GM19395 (cell line): ENCODE data around the gene KNTC1.
"Not testable (repeated sequence)": the region's sequence is repeated elsewhere in the genome, so short reads cannot be mapped to it uniquely, and the experiment has no call there.

Experiments
- ATAC-seq: cut with Tn5 transposase; IDR thresholded peaks from one replicate; pipeline ENCODE4 v1.9.1; 2021; ENCODE audit warnings: mild to moderate bottlenecking, moderate library complexity; ENCODE audit not compliant: unreplicated experiment

The KNTC1 gene

DNA sequence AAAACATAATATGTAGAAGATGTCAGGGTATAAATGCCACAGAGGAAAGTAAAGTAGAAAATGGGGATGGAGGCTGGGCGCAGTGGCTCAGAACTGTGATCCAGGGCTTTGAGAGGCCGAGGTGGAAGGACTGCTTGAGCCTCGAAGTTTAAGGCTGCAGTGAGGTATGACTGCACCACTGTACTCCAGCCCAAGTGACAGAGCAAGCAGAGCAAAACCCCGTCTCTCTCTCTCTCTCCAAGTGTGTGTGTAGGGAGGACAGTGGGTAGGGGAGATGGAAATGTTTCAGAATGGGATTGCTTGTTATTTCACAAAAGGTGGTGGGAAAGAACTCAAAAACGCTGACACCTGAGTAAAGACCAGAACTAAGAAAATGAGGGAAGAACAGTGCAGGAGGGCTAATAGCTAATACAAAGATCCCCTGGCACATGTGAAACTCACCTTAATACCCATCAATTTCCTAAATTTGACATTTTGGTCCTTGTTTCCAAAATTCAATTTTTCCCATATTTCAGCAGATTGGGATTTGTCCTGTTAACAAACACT is 20.6 kb upstream of the KNTC1 start:
- ATAC-seq, result no peak

DNA sequence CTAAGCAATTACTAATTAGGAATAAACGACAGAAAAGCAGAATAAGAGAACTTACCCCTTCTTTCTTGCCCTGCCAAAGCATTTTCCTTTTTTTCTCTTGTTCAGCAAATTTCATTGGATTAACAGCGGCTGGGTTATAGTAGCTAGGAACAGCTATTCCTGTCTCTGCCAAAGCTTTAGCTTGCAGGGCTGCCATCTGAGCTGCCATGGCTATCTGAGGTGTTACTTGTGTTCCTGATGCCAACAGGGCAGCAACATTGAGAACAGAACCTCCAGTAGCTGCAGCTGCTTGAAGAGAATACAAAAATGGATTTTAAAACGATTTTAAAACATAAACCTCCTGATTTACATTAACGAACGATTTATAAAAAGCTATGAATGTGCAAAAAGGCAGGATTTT is 18.9 kb upstream of the KNTC1 start:
- ATAC-seq, result no peak

DNA sequence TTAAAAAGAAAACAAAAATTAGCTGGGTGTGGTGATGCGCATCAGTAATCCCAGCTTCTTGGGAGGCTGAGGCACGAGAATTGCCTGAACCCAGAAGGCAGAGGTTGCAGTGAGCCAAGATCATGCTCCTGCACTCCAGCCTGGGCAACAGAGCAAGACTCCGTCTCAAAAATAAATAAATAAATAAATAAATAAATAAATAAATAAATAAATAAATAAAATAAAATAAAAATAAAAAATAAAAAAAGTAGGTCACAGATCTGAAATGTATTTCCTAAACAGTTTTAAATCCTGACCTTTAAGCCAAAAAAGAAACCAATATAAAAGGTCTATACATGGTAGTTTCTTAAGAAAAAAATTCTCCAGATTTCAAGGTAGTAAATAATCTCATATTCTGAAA is 14.0 kb upstream of the KNTC1 start:
- not testable (repeated sequence) for ATAC-seq

DNA sequence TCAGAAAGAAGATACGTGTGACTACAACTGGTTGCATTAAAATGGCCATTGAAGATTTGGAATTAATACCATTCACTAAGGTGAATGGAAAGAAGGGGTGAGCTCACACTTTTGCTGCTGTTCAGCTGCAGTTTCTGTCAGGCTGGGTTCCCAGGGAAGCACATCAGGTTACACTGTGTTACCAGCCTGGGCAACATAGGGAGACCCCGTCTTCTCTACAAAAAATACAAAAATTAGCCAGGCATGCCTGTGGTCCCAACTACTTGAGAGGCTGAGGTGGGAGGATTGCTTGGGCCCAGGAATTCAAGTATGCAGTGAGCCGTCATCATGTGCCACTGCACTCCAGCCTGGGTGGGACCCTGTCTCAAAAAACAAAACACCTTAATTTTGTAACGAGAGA is 13.4 kb upstream of the KNTC1 start:
- ATAC-seq, result no peak

DNA sequence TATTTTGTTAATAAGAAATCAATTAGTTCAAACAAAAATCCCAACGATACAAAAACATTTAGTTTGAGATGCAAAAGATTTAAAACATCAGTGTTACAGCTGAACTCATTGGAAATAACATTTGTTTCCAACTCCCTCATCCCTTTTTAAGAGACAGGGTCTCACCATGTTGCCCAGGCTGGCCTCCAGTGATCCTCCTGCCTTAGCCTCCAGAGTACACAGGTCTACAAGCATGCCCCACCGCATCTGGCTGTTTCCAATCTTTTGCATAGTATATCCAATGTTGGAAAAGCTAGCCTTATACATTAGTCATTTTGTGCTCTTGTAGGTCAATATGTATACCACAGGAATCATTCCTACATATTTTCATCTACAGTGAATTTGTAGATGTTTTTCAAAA is 11.8 kb upstream of the KNTC1 start:
- ATAC-seq, result no peak

DNA sequence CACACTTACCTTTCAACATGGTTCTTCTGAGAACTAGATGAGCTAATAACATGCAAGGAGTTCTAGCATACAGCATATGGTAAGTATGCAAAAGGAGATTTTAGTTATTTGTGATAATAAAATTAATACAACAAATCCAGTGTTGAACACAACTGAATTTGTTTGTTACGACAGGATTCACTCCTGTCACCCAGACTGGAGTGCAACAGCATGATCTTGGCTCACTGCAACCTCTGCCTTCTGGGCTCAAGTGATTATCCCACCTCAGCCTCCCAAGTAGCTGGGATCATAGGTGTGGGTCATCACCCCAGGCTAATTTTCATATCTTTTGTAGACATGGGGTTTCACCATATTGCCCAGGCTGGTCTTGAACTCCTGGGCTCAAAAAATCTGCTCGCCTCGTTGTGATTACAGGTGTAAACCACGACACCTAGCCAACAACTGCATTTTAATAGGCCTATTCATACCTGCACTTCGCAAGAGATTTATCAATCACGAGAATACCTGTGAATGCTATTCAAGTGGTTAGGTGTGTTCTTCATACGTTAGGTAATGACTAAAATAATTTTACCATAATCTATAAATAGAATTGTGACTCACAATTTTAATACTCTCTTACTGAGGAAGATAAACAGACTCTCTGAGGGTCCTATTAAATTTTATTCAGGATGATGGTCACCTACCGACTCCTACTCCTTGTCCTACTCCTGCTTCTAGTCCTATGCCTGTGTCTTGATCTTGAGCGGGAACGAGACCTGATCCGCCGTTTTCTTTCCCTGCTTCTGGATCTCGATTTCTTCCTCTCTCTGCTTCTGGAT is 10.3 kb upstream of the KNTC1 start:
- no peak for ATAC-seq

DNA sequence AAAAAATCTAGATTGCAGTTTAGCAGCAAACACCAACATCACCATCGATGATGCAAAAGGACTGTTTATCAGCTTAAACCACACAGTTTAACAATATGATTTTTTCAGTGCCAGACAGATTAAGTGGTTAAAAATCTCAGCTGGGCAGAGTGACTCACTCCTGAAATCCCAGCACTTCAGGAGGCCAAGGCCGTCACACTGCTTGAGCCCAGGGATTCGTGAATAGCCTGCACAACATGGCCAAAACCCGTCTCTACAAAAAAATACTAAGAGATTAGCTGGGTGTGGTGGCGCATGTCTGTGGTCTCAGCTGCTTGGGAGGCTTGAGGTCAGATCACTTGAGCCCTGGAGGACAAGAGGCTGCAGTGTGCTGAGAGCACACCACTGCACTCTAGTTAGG is 9.2 kb upstream of the KNTC1 start:
- ATAC-seq, result no peak

DNA sequence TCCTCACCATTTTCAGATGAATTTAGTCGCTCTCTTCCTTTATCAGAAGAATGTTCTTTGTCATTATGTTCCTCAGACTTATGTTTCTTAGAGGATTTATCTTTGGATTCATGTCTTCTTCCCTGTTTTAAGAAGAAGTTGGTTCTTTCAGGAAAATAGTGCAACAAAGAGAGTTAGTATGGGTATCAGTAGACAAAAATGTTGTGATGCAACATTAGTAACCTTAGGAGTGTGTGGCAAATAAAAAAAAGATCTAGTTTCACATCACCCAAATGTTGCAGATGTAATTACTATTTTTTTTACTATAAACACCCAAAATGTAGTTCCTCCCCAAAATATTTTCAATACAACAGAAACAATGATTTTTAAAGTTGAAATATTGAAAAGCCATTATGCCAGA is 8.1 kb upstream of the KNTC1 start:
- ATAC-seq, result no peak

DNA sequence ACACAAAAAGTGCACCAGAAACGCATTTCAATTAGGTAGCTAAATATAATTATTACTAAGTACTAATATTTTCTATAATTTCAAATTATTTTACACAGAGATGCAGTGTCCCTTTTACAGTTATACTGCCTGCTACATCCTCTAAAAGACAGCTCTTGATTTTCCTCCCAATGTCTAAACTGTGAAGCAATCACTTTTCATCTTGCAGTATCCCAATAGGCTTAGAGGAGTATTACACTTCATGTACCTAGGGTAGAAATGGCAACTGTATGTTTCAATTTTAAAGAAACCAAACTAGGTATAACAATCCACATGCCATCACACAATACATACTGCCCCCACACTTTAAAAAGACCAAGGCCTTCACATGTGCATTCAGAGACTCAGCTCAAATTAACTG is 7.6 kb upstream of the KNTC1 start:
- ATAC-seq, result no peak

DNA sequence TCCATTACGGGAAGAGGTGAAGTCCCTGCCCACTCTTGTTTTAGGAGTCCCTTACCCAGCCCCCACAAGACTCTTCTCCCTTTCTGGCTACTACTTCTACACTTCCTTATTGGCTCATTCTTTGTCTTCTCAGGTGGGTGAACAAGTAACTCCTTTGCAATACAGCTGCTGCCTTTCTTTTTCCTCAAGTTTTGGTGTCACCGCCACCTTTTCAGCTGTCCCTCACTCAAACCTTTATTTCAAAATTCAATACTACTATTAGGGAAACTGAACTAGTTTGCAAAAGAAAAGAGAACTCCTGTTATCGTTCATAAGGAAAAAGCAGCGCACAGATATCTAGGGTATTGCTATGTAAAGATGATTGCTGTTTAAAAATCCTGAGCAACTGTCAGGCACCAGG is 6.4 kb upstream of the KNTC1 start:
- ATAC-seq, result no peak

DNA sequence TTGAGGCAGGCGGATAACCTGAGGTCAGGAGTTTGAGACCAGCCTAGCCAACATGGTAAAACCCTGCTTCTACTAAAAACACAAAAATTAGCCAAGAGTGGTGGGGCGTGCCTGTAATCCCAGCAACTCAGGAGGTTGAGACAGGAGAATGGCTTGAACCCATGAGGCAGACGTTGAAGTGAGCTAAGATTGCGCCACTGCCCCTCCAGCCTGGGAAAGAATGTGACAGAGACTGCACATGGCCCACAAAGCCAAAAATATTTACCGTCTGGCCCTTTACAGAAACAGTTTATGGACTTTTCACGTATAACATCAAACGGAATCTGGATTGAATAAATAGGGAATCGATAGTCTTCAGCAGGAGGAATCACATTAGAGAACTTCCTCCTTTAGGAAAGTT is 3.8 kb upstream of the KNTC1 start:
- no peak for ATAC-seq

DNA sequence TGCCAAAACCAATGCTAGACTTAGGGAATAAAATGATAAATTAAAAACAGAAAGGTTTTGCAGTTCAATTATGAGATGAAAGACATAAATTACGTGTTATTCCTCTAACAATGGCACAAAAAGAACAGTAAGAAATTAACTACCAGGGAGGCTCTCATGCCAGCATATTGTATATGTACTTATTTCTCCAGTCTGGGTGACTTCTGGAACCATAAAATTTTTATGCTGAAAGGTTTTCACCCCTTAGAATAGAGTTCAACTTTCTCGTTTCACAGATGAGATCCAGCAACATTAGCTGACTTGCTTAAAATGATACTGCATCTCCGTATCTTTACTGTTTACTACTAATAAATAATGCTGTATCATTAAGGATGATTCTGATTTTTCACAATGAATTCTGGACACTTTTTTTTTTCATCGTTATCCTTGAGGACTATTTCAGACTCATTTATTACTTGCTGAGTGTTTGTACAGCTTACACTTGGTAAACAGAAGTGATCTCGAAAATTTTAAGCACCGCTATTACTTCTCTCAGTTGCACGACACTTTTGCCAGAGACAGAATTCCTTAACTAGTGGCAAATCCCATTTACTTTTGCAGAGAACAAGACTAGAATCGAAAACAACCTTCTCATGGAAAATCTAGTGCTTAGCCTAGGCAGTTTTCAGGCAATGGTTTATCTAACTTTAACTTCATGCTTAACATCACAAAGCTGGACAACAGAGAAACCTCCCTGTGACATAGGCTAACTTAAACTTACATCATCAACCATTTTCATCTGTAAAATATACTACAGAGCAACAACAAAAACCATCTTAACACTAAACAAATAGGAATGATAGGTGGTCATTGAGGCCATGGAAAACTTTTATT is 3.0 kb upstream of the KNTC1 start:
- no peak for ATAC-seq

DNA sequence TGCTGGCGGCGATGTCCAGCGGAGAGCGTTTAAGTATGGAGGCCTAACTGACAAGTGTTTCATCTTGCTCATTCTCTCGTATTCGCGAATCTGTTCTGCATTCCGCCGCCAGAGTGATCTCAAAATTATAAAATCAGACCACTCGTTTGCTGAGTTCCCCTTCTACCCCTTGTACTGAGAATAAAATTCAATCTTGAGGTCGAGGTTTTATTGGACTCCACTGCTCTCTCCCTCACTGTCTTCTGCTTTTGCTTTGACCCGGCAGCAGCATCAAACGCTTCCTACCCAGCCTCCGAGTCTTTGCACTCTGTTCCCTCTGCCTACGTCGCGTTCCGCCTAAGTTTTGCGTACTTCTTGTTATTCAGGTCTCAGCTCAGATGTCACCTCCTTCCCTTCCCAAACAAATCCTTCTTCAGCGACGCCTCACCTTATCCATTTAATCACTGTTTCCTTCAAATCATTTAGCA is 462 bp downstream of the KNTC1 start:
- ATAC-seq, result no peak

DNA sequence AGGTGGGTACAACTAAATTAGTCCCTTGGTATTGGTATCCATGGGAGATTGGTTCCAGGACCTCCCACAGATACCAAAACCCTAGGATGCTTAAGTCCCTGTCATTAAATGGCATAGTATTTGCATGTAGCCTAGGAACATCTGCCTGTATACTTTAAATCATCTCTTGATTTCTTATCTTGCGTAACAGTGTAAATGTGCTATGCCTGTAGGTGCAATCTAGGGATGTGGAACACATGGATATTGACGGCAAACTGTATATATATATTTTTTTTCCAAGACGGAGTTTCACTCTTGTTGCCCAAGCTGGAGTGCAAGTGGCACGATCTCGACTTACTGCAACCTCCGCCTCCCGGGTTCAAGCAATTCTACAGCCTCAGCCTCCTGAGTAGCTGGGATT is 1.5 kb downstream of the KNTC1 start:
- ATAC-seq, result no peak

DNA sequence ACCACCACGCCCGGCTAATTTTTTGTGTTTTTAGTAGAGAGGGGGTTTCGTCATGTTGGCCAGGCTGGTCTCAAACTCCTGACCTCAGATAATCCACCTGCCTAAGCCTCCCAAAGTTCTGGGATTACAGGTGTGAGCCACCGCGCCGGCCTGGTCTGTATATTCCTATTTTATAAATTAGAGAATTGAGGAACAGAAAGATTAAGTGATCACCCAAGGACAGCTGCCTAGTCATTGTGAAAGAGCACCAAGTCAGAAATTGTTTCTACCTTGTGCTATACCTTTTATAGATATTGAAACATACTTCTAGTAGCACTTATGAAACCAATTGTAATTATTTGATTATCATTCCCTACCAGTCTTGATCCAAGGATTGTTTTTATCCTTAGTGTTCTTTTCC is 1.9 kb downstream of the KNTC1 start:
- ATAC-seq, result no peak

DNA sequence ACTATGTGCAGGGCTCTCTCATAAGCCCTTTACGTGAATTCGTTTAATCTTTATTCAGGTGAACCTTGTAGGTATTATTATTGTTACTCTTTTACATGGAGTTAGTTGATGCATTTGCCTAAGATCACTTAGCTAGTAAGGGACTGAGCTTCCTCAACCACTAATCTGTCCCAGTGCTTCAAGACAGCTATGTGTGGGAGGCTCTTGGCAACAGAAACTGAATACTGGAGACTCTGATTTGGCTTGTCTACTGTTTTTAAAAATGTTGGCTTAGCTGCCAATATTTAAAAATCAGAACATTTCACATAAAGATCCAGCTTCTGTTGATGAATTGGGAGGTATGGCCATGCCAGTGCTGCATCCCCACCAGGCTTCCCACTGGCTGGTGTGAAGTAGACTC is 6.8 kb downstream of the KNTC1 start:
- no peak for ATAC-seq

DNA sequence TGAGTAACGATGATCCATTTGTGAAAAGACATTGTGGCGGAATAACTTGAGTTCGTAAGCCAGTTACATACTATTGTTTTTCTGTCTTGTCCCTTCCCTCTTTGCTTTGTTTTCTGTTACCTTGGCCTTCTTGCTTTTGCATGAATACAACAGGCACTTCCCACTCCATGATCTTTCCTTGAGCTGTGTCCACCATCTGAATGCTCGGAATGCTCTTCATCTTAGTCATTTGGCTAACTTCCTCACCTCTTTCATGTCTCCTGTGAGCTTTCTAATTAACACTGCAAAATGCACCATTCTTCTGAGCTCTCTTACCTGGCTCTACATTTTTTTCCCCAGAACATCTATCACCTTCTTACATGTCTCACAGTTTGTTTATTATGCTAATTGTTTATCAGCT is 10.0 kb downstream of the KNTC1 start:
- ATAC-seq, result no peak

DNA sequence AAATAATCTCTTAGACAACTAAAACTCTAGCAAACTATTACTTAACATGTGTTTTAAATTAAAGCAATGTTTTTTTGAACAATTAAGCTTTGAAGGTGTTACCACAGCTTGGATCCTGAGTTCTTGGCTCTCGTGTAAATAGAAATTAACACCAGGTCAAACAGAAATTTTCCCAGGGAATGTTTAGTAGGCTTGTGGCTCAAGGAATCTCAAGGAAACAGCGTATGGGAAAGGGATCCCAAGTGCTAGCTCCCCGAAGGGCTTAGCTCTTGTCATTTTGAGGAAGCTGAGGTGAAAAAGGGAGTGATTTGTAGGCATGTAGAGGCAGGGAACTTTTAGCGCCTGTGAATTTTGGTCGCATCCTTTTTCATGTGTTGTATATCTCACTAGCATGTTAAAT is 11.4 kb downstream of the KNTC1 start:
- no peak for ATAC-seq

DNA sequence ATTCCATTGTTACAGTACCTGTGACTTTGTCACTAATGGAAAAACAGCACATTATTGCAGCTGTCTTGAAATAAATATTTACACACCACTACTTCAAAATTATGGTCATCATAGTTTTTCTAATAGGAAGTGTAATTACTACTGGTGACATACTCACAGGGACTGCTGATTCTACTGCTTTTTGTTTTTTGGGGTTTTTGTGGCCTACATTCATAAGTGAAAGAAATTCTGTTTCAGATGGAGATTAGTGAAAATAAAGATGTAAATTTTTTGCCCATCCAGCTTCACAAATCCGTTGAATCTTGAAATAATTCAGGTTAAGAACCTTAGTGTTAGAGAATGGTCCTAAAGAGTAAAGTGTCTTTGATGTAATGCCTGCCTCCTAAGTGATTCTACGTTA is 17.5 kb downstream of the KNTC1 start:
- ATAC-seq, result no peak

DNA sequence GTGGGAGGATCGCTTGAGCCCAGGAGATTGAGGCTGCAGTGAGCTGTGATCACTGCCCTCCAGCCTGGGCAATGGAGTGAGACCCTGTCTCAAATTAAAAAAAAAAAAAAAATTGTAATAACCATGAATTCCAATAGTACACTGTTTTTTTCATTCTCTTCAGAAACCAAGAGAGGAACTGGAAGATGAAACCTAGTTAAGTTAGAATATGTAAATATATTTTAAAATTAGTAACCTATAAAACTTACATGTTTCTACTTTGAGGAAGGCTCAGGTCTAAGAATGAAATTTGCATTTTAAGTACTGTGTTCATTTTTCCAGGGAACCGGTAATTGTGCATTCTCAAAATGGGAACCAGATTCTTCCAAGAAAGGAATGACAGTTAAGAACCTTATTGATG is 18.8 kb downstream of the KNTC1 start:
- ATAC-seq, result peak; percentile 73

DNA sequence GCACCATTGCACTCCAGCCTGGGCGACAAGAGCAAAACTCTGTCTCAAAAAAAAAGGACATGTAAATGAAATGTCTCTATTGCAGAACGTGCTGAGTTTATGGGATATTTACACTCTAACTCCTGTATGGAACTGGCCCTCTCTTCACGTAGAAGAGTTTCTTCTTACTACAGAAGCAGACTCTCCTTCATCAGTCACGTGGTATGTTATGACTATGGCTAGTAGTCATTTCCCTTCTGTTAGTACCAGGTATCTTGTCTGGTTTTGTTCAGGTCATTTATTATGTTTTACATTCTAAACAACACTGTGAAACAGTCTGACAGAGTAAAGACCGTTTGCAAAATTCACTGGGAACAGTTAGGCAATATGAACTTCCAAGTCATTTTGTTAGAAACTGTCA is 20.3 kb downstream of the KNTC1 start:
- ATAC-seq, result no peak
